HCT116 (cell line): ENCODE data around the gene TLE3. TPM values are rescaled to one million over a fixed set of nuclear protein-coding genes. Genes with fewer than 3 reads are reported as not detected.

Source experiments
- ATAC-seq: fragments of 200-7000 bp; cut with Tn5 transposase; 2 replicates; pipeline ENCODE4 v1.9.1; 2020; ENCODE audit warnings: mild to moderate bottlenecking, moderate library complexity
- BruUV-seq: library from RNA; stranded (reverse); fragments of 400-500 nt; replicated peaks from 2 replicates; lab custom pipeline; 2021; lab: Mats Ljungman, UMichigan
- CTCF ChIA-PET: fragments of 300-600 bp; sonication (Branson Sonifier 250); formaldehyde crosslinking; loops from one replicate; lab custom pipeline; 2021; ENCODE audit warnings: antibody characterized with exemption; lab: Charles Lee
- POLR2A ChIA-PET: fragments of 300-600, 350-600 bp; sonication (Branson Sonifier 250); formaldehyde crosslinking; loops from one replicate; lab custom pipeline; 2021; ENCODE audit warnings: antibody characterized with exemption; lab: Charles Lee
- RAD21 ChIA-PET, 2 experiments: fragments of 300-600 bp; sonication (Branson Sonifier 250); formaldehyde crosslinking; loops; one replicate each; lab custom pipeline; 2023; ENCODE audit warnings: low total read pairs in 2 of 2; ENCODE audit not compliant: uncharacterized antibody in 2 of 2, unreplicated experiment in 2 of 2, low non-redundant PET in 1 of 2; lab: Charles Lee
- DNase-seq: peaks from one replicate; pipeline ENCODE4 v3.0.0-alpha.2; 2010; ENCODE audit warnings: low read depth, low spot score
- H2AFZ ChIP-seq: fragments of 200-600 bp; shearing (Covaris generic), sonication (generic); 2 replicates; pipeline ENCODE4 v1.6.1; 2017; ENCODE audit warnings: low read depth, mixed run types, mixed read lengths, antibody characterized with exemption, low read length; ENCODE audit not compliant: poor library complexity, severe bottlenecking
- H3K27ac ChIP-seq: 2 replicates; pipeline ENCODE4 v1.5.1; 2012; ENCODE audit warnings: low read depth, low read length
- H3K27me3 ChIP-seq: fragments of 200-600 bp; sonication (generic); 2 replicates; pipeline ENCODE4 v1.6.1; 2016; ENCODE audit warnings: mixed run types, low read length, mixed read lengths; ENCODE audit not compliant: insufficient read depth
- H3K36me3 ChIP-seq, 2 experiments: fragments of 200-500 bp in 1 of 2; fragments of 200-600 bp in 1 of 2; sonication (Bioruptor generic) in 1 of 2; sonication (generic) in 1 of 2; 2 replicates each; pipeline versions ENCODE4 v1.5.1 to v1.6.1; 2014 to 2016; ENCODE audit warnings: low read length in 2 of 2, inconsistent platforms in 1 of 2, mixed read lengths in 1 of 2, mixed run types in 1 of 2; ENCODE audit not compliant: insufficient read depth in 2 of 2, control insufficient read depth in 1 of 2
- H3K4me1 ChIP-seq, 2 experiments: fragments of 200-600 bp in 1 of 2; sonication (generic) in 1 of 2; 2 replicates each; pipeline versions ENCODE4 v1.5.1 to v1.6.1; 2012 to 2017; ENCODE audit warnings: low read length in 2 of 2, inconsistent platforms in 1 of 2, mild to moderate bottlenecking in 1 of 2, mixed read lengths in 1 of 2, mixed run types in 1 of 2, moderate library complexity in 1 of 2; ENCODE audit not compliant: insufficient read depth in 2 of 2, control insufficient read depth in 1 of 2
- H3K4me2 ChIP-seq: fragments of 200-600 bp; sonication (generic); 2 replicates; pipeline ENCODE4 v1.6.1; 2017; ENCODE audit warnings: mixed run types, low read length, mixed read lengths
- H3K4me3 ChIP-seq, 2 experiments: fragments of 200-600 bp in 1 of 2; sonication (generic) in 1 of 2; replicated peaks in 1 of 2; 2 replicates each; pipeline ENCODE4 v1.5.1; 2011 to 2016; ENCODE audit warnings: low read length in 2 of 2, control low read depth in 1 of 2, low read depth in 1 of 2, mild to moderate bottlenecking in 1 of 2, mixed read lengths in 1 of 2, mixed run types in 1 of 2
- H3K79me2 ChIP-seq: fragments of 200-600 bp; sonication (generic); 2 replicates; pipeline ENCODE4 v1.6.1; 2017; ENCODE audit warnings: mild to moderate bottlenecking, mixed run types, low read length, moderate library complexity, mixed read lengths; ENCODE audit not compliant: insufficient read depth
- H3K9ac ChIP-seq: fragments of 200-600 bp; sonication (generic); 2 replicates; pipeline ENCODE4 v1.6.1; 2016; ENCODE audit warnings: low read length, mixed read lengths
- H3K9me2 ChIP-seq: fragments of 200-600 bp; sonication (generic), shearing (Covaris generic); 2 replicates; pipeline ENCODE4 v1.6.1; 2017; ENCODE audit warnings: mixed run types, mild to moderate bottlenecking, moderate library complexity; ENCODE audit not compliant: insufficient read depth
- H3K9me3 ChIP-seq, 2 experiments: fragments of 200-500 bp in 1 of 2; fragments of 200-600 bp in 1 of 2; sonication (Bioruptor generic) in 1 of 2; sonication (generic) in 1 of 2; 2 replicates each; pipeline ENCODE4 v1.6.1; 2014 to 2017; ENCODE audit warnings: low read length in 2 of 2, mixed read lengths in 2 of 2, inconsistent platforms in 1 of 2, low read depth in 1 of 2, mild to moderate bottlenecking in 1 of 2, mixed run types in 1 of 2, moderate library complexity in 1 of 2; ENCODE audit not compliant: control insufficient read depth in 1 of 2, insufficient read depth in 1 of 2
- H4K20me1 ChIP-seq: fragments of 200-600 bp; sonication (generic), shearing (Covaris generic); 2 replicates; pipeline ENCODE4 v1.6.1; 2017; ENCODE audit warnings: mixed run types, mild to moderate bottlenecking, moderate library complexity; ENCODE audit not compliant: insufficient read depth
- CEBPB ChIP-seq: IDR thresholded peaks from 2 replicates; pipeline ENCODE4 v1.6.1; 2012; ENCODE audit warnings: low read depth
- CTCF ChIP-seq, 3 experiments: fragments of 200-600 bp in 1 of 3; sonication (generic) in 1 of 3; IDR thresholded peaks in 2 of 3; conservative IDR thresholded peaks in 1 of 3; 2 replicates each; pipeline ENCODE4 v1.5.1; 2012 to 2017; ENCODE audit warnings: low read depth in 2 of 3, low read length in 2 of 3, antibody characterized with exemption in 1 of 3, borderline replicate concordance in 1 of 3, control low read depth in 1 of 3, mild to moderate bottlenecking in 1 of 3, mixed read lengths in 1 of 3, mixed run types in 1 of 3, moderate library complexity in 1 of 3; ENCODE audit not compliant: insufficient read depth in 1 of 3
- ELF1 ChIP-seq: IDR thresholded peaks from 2 replicates; pipeline ENCODE4 v1.6.1; 2012; ENCODE audit warnings: low read depth, borderline replicate concordance
- EZH2 ChIP-seq: fragments of 200-600 bp; sonication (generic); IDR thresholded peaks from 2 replicates; pipeline ENCODE4 v1.6.1; 2017; ENCODE audit warnings: antibody characterized with exemption, mixed run types
- EZH2phosphoT487 ChIP-seq: fragments of 200-600 bp; IDR thresholded peaks from 2 replicates; pipeline ENCODE4 v1.6.1; 2018; ENCODE audit warnings: antibody characterized with exemption, borderline replicate concordance
- JUND ChIP-seq: IDR thresholded peaks from 2 replicates; pipeline ENCODE4 v1.6.1; 2012
- POLR2A ChIP-seq: IDR thresholded peaks from 2 replicates; pipeline ENCODE4 v1.7.0; 2011; ENCODE audit warnings: borderline replicate concordance; ENCODE audit not compliant: insufficient read depth, insufficient read length; ENCODE audit errors: extremely low read depth
- RAD21 ChIP-seq: IDR thresholded peaks from 2 replicates; pipeline ENCODE4 v1.6.1; 2012; ENCODE audit warnings: low read depth, mild to moderate bottlenecking
- REST ChIP-seq: IDR thresholded peaks from 2 replicates; pipeline ENCODE4 v1.6.1; 2012; ENCODE audit warnings: low read depth
- SP1 ChIP-seq: IDR thresholded peaks from 2 replicates; pipeline ENCODE4 v1.6.1; 2012; ENCODE audit warnings: low read depth
- ZBTB33 ChIP-seq: IDR thresholded peaks from 2 replicates; pipeline ENCODE4 v1.6.1; 2011; ENCODE audit warnings: mild to moderate bottlenecking, low read length, moderate library complexity; ENCODE audit not compliant: insufficient replicate concordance; ENCODE audit errors: extremely low read depth
- ZNF274 ChIP-seq: fragments of 200-500 bp; sonication (Bioruptor generic); IDR thresholded peaks from 2 replicates; pipeline ENCODE4 v1.6.1; 2014; ENCODE audit warnings: mild to moderate bottlenecking, low read depth, low read length, inconsistent platforms
- intact Hi-C: fragments of 100-400 bp; cut with micrococcal nuclease; formaldehyde crosslinking; loops from 2 replicates; pipeline ENCODE4 v1.10.0; 2022
- total RNA-seq: library from RNA; stranded (reverse); gene quantifications from one replicate; pipeline ENCODE4 v1.2.1, GENCODE V29; 2021; ENCODE audit not compliant: unreplicated experiment

The TLE3 gene
- total RNA-seq, 1 experiment from 2014 or later, result 53.9 TPM

DNA sequence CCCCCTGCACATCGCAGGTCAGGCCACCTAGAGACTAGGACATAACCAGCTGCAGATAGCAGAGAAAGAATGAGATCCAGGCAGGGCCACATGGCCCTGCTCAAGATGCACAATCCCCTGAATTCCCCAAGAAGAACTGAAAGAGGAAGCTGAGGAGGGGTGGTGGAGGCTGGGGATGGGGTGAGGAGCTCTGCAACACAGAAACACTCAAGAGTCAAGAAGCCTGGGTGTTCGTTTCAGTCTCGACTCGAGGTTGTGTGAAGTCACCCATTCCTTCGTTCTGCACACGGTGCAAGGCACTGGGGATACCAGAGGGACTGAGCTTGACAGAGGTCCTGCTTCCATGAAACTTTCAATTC lies 62.0 kb downstream of the TLE3 start:
- Histone ChIP-seq H3K36me3 (no peaks in the 10 kb centered on the region), H3K9me2 (no peaks in the 10 kb centered on the region), H3K79me2 (no peaks in the 10 kb centered on the region), H2AFZ (no peak overlapping the region), H3K27me3 (peaks cover 8% of the 10 kb centered on the region; the same call in 1 of the 2 replicates), H3K4me2 (no peak overlapping the region), H3K9ac (no peak overlapping the region), H3K27ac (no peak overlapping the region), H3K4me3 (no peak overlapping the region), H4K20me1 (no peaks in the 10 kb centered on the region), H3K4me1 (no peaks in the 10 kb centered on the region), H3K9me3 (no peaks in the 10 kb centered on the region)
- CTCF ChIA-PET, result no interaction called here
- intact Hi-C loops, result no loop called here
- TF ChIP-seq ELF1, result no peak
- no peak for TF ChIP-seq JUND
- TF ChIP-seq SP1, result no peak
- no peak for TF ChIP-seq REST
- no peak for TF ChIP-seq CTCF (IDR thresholded peaks at IDR 0.05 in 2 of 3, conservative IDR thresholded peaks at IDR 0.05 in 1 of 3; ENCODE audit: borderline replicate concordance in 1 of 3, insufficient read depth in 1 of 3, low read depth in 2 of 3, low read length in 2 of 3)
- TF ChIP-seq CEBPB, result no peak
- no peak for TF ChIP-seq RAD21
- TF ChIP-seq ZNF274, result no peak
- TF ChIP-seq EZH2, result no peak
- no peak for TF ChIP-seq POLR2A
- TF ChIP-seq EZH2phosphoT487, result no peak
- no peak for TF ChIP-seq ZBTB33
- RAD21 ChIA-PET, result no interaction called here
- BruUV-seq, result no TSS peak
- no peak for ATAC-seq
- no peak for DNase-seq
- POLR2A ChIA-PET, result no interaction called here
